Activated CD4-positive, alpha-beta T cell treated with anti-CD3 and anti-CD28 coated beads for 48 hours (primary cell): ENCODE results near the gene WNT1.
A peak's percentile ranks its signal among the peaks of the same experiment; 100 is the strongest.

Source experiments
- DNase-seq: peaks from one replicate; pipeline ENCODE4 v3.0.0-alpha.2; 2020

Gene WNT1

DNA sequence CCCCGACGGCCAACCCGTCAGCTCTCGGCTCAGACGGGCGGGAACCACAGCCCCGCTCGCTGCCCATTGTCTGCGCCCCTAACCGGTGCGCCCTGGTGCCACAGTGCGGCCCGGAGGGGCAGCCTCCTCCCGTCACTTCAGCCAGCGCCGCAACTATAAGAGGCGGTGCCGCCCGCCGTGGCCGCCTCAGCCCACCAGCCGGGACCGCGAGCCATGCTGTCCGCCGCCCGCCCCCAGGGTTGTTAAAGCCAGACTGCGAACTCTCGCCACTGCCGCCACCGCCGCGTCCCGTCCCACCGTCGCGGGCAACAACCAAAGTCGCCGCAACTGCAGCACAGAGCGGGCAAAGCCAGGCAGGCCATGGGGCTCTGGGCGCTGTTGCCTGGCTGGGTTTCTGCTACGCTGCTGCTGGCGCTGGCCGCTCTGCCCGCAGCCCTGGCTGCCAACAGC lies at the start of gene WNT1:
Gene WNT1 (plus strand): TSS at position 32 of the 450 bp plus-strand sequence. CDS start 329 bp downstream, at position 361.
- DNase-seq = no peak

DNA sequence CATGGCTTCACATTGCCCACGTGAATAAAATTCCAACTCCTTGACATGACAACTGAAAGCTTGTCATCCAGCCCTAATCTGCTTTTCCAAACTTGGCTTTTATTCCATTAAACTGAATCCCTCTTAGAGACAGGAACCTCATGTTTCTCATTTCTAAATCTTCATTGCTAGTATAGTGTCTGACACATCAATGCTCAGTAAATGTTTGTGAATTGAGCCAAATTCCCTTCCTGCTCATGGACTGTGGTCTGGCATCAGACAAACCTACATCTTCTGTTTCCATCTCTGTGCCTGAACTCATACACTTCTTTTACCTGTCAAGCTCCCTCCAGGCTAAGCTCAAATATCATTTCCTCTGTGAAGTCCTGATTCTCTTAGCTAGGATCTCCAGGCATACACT lies 48.6 kb upstream of the WNT1 start:
- DNase-seq = no peak

DNA sequence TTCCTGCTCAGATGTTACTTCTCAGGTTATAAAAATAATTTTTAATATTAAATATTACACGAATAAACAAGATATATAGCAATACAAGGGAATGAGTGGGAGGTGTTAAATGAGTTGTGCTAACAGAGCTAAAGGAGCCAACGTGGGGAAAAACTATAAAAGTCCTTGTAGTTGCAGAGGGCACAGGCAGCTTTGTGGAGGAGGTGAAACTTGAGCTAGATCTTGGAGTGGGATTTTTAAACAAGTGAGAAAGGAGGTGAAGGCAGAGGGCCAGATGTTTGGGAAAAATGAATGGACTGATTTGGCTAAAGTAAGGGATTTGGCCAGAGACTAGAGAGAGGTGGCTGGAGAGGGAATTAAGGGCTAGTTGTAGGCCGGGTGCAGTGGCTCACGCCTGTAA lies 47.6 kb upstream of the WNT1 start:
- no peak for DNase-seq

DNA sequence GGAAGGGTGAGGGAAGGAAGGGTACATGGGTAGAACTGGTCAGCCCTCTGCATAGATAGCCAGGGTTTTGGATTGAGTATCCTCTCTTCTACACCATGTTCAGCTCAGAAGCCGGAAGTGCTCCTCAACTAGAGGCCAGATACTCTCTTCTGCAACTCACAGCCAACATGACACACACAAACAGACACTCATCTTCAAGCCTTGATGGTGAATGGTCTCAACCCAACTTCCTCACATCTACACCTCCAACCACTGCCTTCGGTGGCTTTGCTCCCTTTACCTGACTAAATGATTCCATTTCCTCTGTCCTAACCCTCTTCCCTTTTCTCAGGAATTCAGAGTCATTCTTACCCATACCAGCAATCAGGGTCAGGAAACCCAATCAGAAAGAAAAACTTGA lies 45.2 kb upstream of the WNT1 start:
- no peak for DNase-seq

DNA sequence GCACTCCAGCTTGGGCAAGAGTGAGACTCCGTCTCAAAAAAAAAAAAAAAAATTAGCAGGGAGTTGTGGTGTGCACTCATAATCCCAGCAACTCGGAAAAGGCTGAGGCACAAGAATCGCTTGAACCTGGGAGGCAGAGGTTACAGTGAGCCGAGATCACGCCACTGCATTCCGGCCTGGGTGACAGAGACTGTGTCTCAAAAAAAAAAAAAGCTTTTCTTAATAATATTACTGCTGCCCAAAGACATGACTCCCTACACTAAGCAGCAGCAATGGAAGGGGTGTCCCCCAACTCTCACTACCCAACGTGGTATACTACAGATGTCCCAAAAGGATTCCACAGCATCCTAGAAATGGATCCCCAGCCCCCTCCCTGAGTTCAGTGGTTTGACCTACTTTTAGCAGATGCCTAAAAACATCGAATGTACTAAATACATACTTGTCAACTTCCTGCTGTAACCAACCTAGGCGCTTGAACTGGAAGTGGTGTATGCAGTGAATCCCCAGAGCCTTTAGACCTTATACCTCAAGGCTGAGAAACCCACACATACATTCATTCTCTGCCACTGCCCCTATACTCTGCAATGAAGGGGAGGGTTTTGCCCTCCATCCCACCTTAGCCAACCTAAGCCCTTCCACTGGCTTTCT lies 44.3 kb upstream of the WNT1 start:
- DNase-seq = no peak

DNA sequence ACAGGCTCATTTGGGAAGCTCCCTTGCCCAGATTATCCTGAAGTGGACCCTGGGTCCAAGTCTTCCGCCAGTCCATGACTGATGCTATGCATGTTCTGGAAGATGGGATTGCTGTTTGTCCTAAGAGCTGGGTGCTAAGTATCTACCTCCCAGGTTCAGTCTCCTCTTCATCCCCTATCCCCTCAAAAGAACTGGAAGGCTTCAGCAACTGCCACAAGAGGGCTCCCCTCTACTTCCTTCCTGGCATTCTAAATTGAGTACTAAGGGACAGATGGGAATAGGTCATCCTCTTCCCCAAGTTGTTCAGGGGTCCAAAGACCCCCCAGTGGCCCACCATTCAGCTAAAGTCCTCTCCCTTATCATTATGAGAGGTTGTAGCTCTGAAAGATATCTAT lies 43.8 kb upstream of the WNT1 start:
- DNase-seq = no peak

DNA sequence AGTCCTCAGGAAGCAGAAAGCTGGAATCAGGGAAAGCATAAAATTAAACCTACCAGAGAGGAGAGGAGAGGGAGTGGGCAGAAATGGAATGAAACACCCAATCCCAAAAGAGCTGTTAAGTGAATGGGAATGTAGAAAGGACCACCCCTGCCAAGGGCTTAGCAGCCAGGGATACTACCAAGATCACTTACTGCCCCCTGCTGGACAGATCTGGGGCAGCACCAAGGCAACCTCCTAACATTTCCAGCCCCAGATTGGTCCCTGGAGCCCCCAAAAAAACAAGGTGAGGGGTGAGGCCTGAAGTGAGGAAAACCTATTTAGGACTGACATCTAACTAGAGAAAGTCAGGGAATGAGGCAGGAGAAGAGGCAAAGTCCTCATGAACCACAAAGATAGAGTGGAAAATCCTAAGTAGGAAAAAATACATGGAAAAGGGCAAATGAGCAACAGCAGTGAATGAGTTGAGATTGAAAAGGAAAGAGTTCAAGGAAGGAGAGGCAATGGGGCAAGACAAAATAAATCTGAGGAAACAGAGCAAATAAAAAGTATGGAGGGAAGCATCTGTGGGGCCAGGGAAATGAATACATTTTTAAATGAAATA lies 41.6 kb upstream of the WNT1 start:
- DNase-seq = peak; percentile 88

DNA sequence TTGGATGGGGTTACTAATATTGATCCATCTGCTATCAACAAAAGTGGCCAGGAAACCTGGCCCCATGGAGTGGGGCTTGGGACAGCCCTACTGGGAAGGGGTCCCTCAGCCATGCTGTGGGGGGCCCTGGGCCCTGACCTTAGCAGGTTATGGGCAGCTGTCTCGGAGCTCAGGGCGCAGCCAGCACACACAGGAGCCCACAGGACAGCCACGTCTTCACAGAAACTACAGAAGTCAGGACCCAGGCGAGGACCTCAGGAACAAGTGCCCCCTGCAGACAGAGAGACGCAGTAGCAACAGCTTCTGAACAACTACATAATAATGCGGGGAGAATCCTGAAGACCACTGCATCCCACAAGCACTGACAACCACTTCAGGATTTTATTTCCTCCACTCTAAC lies 41.0 kb upstream of the WNT1 start:
- DNase-seq = no peak

DNA sequence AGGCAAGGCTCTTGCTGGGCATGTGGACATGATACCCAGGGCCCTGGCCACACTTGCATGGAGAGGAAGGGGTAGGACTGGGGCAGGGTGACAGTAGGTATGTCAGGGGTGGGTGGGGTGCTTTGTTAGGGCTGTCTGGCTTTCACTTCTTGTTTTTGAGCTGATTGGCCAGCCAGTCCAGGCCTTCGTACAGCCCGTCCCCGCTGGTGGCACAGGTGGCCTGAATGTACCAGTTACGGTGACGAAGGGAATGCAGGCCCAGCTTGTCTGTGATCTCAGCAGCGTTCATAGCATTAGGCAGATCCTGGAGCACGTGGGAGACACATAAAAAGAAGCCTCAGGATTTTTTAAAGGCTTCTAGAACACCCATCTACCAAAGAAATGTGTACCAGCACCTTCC lies 39.3 kb upstream of the WNT1 start:
- no peak for DNase-seq

DNA sequence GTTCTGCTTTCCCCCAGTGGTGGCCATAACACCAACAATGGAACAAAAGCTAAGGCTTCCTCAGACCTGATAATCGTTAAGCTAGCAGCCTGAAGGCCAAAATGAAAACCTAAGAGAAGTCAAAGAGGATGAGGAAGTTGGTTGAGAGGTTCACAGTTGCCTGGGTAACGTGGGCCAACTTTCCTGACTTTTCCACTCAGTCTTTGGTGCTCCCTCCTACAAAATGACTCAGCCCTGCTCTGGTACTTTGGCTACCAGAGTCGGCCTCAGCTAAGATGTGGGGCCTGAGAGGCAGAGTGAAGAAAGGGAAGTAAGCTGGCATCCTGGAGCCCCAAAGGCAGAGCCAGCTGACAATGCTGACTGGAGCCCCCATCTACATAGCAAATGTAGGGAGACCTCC lies 37.9 kb upstream of the WNT1 start:
- DNase-seq = no peak

DNA sequence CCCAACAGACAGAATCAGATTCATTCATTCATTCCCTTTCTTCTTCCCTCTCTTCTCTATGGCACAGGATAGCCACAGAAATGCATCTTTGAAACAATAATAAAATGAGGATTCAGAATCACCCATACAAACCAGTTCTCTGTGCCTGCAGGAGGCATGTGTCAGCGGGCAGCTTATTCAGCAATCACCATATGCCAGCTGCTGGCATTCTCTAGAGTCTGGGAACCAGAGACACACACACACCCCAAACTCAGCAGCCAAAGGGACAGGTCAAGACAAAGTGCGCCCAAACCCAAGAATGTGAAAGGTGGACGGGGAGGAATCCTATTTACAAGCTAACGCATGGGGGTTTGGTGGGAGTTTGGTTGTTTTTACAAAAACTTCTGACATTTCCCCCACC lies 34.9 kb upstream of the WNT1 start:
- no peak for DNase-seq

DNA sequence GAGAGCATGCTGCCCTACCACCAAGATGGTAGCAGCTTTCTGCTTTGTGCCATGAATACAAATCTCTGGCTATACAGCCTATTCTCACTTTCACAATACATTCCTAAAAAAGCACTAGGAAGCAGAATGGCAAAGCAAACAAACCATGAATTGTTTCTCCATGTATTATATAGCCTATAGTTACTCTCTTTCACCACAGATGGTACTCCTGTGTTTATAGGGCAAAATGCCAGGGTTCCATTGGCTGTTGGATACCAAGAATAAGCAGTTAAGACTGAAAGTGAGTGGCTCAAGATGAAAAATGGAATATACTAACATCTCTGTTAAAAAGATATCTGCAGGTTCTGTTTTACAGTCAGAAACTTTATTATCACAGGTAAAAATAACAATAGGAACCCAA lies 31.9 kb upstream of the WNT1 start:
- no peak for DNase-seq

DNA sequence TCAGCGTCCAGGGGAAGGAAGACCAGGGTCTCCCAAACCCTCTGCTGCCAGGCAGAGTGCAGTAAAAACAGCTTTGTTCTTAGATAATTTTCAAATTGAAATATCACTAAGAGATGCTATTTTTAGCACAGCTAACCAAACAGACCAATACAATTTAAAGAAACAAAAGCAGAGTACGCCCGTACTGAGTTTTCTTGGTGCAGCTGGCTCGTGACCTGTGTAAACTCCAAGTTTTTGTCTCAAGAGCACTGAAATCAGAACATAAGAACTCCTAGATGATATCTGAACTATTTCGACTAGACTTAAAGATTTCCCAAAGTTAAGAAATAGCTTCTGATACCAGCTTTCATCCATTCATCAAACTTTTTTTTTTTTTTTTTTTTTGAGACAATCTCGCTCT lies 31.2 kb upstream of the WNT1 start:
- no peak for DNase-seq

DNA sequence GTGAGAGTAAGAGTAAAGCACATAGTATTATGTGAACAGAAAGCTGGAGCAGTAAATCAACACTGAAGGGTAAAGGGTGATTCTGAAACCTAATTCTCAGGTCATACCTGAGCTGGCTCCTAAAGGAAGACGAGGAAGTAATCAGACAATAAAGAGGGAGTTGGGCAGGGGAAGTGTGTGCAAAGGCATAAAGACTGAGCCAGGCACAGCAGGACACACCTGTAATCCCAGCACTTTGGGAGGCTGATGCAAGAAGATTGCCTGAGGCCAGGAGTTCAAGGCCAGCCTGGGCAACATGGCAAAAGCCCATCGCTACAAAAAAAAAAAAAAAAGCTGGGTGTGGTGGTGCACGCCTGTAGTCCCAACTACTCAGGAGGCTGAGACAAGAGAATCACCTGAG lies 30.4 kb upstream of the WNT1 start:
- DNase-seq = no peak

DNA sequence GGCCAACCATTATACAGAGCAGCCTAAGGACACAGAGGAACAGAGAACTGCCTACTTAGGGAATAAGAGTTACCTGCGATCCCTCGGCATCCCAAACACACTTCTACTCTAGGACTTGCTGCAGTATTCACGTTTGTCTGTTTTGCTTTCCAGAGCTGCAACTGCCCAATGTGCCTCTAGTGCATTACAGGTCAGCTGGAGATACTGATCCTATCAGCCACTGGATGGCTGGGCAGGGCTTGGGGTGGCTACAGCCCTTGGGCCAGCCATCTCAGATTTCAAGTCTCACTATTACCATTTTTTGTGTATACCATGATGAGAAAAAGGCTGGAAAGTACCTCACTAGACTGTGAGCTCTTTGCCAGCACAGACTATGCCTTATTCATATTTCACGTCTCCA lies 25.4 kb upstream of the WNT1 start:
- DNase-seq = no peak

DNA sequence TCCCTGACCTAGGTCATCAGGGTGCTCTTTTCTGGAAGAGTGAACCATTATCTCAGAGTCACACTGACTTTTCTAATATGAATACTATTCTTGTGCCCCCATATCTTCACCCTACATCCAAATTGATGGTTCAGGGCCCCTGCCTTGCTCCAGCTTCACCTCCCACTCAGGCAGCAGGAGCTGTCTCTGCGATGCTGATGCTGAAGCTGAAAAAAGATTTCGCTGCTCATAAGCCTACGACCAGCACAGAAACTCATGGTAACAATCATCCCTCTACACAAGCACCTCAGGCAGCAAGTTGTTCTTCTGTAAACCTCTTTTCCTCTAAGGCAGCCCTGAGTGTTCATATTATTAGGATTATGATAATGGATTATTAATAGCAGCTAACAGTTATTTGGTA lies 24.1 kb upstream of the WNT1 start:
- DNase-seq = no peak

DNA sequence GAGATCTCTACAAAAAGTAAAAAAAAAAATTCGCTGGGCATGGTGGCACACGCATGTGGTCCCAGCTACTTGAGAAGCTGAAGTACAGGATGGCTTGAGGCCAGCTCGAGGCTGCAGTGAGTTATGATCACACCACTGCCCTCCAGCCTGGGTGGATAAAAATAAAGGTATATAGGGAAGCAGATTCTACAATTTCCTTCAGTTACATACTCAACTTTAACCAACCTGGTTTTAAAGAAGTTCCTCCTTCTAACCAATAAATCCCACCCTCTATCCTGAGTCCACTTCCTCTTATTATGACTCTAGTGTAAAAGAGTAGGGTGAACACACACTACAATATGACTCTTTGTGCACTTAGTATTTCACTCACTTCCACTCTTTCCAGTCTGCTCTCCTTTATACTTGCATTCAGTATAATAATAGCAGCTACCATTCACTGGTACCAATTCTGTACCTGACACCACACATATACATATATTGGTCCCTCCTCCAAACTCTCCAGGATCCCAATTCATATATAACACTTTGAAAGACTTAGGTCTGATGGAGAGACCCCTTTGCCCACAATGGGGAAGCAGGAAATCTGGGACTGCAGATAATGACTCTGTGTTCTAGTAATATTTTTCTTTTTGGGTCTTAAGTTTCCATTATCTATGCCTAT lies 23.2 kb upstream of the WNT1 start:
- no peak for DNase-seq

DNA sequence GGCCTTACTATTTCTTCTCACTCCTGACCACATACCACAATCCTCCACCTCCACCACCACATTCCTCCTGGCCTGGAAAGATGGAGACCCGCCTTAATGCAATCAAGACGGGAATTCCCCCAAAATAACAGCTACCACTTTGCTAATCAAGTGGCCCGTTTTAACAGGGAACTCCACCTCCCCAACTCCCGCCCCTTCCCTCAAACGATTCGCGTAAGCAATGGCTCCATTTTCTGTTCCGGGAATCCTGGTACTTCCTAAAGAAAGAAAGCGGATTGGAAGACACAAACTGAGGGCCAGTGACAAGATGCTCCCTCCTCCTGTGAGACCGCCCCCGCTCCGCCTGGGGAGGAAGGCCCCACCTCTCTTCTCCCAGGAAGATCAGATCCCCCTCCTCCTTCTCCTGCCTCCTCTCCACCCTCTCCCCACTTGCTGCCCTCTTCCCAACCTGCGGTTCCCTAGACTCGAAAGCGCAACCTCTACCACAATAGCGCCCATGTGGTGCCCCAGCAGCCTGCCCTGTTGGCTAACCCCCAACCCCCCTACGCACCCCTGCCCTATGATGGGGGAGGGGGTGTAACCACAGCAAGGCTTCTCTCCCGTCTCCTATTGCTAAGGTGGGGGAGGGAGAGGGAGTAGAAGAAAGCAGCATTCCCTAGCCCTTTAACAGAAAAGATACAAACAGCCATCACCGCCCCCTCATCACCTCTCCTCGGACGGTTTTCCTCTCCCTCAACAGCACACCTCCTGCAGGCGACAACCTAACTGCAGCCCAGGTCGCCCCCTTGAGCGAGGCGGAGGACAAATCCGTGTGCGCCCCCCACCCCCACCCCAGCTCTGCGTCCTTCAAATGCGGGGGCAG lies 21.6 kb upstream of the WNT1 start:
- peak; percentile 42 for DNase-seq

DNA sequence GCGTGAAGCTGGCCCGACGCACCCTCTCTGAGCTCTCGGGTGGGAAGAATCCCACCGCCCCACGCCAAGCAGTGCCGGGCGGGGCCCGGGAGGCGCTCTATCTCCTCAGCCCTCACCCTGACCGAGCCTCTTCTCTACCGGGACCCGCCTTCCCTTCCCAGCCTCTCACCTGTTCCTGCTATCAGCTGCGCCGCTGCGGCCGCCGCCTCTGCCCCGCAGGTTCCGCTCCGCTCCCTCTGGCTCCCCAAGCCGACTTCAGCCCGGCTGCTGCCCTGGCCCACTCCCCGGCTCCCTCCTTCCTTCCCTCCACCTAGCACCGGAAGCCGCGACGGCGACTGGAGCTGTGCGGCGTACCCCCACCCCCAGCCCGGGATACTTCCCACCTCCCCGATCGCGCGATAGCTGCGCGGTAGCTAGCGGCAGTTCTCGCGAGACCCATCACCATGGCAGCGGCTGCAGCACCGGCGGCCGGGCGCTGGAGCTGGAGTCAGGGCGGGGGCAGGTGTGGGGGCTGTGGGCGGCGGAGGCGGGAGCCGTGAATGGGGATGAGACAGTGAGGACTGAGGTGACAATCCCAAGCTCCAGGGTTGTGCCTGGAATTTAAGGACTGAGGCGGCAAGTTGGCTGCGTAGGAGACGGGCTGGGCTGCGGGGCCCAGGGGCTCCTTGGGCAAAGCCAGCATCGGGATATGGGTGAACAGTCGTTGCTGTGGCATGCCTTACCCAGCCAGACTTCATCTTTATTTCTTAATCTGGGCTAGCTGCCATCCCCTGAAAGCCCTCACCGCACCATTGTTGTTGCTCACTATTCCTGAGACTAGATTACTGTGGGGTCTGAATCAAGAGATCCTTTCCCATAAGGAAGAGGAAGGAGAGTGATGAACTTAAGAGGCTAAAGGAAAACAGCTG lies 20.7 kb upstream of the WNT1 start, which contains the start of gene ARF3:
Gene ARF3 (minus strand): TSS at position 347 of the 908 bp plus-strand sequence. CDS start 16,392 bp downstream, outside the sequence.
- peak; percentile 95 for DNase-seq

DNA sequence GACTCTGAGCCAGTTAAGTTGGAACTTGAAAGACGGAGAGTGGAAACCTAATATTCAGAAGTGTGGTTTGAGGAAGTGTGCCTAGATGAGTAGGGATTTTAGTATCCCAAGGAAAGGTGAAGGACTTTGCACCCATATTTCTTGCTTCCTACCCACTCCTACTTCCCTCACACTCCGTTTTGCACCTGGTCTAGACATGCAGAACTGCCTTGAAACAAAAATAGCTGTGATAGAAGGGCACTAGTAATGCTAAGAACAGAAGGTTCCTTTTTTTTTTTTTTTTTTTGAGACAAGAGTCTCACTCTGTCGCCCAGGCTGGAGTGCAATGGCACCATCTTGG lies 20.1 kb upstream of the WNT1 start:
- no peak for DNase-seq

DNA sequence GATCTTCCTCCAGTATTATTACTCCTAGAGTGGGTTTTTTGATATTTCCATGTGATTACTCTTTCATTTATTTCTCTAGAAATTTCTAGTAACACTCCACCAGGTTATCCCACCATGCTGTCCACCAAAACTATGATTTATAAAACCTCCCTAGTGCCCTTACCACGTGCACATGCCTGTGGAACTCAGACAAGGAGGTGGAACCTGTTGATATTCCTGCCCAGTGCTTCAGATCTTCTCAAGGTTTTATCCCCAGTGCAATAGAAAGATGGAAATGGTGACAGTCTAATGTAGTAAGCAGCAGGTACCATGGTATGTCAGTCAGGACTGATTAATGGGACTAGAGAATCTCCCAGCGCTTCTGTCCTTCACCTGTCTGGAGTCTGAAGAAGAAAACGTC lies 17.3 kb upstream of the WNT1 start:
- no peak for DNase-seq

DNA sequence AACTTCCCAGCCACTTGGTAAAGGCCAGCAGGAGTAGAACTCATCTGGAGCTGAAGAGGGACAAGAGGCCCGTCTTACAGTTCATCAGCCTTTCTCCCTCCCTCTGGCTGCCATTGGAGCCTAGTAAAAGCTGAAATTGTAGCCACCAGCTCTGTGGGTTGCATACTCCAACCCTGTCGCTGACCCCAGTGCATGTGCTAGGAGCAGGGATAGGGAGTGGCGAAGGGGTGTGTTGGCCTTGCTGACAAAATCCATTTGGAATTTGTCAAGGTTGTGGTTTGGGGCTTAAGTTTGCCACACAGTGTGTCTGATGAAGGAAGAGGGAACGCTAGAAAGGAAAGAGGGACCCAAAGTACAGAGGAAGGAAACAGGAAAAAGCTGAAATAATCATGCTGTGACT lies 16.8 kb upstream of the WNT1 start:
- no peak for DNase-seq

DNA sequence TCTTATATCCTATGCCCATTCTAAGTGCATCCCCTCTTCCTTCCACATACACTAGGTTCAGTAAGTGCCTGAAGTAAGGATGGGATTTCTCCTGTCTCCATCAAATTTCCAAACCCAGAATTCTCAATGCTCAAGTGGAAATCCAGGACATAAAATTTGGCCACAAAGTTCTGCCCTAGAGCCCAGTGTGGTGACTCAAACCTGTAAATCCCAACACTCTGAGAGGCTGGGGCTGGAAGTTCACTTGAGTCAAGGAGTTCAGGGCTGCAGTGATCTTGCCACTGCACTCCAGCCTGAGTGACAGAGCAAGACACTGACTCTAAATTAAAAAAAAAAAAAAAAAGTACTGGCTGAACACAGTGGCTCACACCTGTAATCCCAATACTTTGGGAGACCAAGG lies 16.3 kb upstream of the WNT1 start:
- DNase-seq = no peak
